ENCODE results near the gene SLC23A2.

Gene SLC23A2

DNA sequence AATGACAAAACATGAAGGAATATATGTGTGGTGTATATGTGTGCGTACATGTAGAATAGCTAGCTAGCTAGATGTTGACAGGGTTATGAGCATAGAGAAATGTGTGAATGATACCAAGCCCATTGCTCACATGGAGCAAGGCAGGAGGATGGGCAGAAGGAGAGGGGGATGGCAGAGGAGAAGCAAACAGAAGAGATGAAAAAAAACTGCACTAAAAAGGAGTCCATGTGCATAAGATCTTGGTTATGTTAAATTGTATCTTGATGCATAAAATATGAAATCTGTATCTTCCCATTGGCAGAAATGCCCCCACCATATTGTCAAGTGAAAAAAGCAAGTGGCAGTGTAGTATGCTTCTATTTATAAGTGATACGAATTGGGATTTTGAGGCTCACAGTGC lies 154.5 kb downstream of the SLC23A2 start:
- no peak for DNase-seq (ENCODE audit: low read depth in 3 of 3)

DNA sequence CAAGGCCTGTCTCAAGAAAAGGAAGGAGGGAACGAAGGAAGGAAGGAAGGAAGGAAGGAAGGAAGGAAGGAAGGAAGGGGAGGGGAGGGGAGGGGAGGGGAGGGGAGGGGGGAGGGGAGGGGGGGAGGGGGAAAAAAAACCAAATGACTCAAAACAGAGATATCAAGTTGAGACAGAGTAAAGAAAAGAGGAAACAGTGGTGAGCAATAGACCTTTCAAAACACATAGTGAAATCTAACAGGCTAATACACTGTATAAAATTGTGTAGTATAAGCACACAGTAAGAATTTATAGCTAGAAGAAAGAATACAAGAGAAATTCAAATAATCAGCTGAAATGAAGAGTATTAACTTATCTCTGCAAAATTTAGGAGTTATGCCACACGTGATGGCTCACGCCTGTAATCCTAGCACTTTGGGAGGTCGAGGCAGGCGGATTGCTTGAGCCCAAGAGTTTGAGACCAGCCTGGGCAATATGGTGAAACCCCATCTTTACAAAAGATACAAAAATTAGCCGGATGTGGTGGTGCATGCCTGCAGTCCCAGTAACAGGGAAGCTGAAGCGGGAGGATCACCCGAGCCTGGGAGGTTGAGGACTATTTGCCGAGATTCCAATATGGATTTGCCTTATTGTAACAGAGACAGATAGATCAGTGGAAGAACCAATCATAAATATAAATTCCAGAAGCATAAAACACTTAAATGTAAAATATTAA lies 156.4 kb downstream of the SLC23A2 start:
- no peak for DNase-seq (ENCODE audit: low read depth in 3 of 3)

DNA sequence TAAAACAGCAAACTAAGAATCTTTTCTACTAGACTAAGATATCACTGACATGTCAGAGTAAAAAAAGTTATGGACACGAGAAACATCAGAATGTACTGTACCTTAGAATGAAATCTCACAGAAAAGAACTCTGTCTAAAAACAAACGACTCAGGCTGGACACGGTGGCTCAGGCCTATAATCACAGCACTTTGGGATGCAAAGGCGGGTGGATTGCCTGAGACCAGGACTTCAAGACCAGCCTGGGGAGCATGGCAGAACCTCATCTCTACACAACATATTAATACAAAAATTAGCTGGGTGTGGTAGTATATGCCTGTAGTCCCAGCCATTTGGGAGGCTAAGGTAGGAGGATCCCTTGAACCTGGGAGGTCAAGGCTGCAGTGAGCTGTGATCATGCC lies 157.0 kb downstream of the SLC23A2 start:
- no peak for DNase-seq (ENCODE audit: low read depth in 3 of 3)

DNA sequence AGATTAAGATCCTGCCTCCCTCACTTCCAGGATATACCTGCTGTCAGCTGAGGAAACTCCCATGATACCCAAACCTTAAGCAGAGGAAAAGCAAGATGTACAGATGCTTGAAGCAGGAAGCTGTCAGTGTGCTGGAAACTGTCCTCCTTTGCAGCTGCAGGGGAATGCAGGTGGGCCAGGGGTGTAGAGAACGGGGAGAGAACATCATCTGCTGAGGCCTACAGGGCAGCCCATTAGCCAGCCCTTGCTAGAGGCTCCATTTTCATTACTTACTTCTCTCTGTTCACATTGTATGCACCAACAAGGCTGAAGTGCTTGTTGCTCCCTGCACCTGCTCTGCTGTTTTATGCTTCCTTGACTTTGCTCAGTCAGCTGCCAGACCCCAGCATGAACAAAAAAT lies 160.5 kb downstream of the SLC23A2 start:
- no peak for DNase-seq (ENCODE audit: low read depth in 3 of 3)

DNA sequence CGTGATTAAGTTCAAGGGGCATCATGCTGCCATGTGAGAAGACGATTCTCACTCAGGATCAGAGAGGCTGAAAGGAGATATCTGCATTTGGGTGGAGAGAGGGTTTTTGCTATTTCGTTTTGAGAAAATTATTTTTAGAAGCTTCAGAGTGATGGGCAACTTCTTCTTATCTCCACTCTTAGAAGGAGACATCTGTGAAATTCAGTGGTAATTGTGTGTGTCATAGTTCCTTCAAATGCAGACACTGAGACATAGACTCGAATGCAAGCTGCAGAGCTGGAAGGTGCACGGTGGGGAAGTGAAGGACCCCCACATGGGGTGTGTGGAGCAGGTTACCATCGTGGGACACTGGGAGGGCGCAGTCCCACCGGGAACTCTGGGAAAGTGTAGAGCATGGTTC lies 162.8 kb downstream of the SLC23A2 start:
- DNase-seq (ENCODE audit: low read depth in 3 of 3) = no peak

DNA sequence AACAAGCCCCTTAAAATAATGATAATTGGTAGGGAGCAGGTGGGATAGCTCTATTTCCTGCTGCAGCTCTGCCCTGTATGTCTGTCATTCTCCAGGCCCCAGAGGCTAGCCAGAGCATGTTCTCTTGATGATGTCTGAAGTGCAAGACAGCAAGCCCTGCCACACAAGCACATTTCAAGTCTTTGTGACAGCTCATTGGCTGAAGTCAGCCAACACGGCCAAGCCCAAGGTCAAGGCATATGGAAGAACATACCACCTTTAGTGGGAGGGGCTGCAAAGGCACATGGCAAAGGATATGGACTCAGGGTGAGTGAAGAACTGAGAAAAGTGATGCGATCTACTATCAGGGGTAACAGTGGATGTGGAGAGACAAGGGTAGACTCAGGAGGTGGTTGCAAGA lies 163.6 kb downstream of the SLC23A2 start:
- no peak for DNase-seq (ENCODE audit: low read depth in 3 of 3)

DNA sequence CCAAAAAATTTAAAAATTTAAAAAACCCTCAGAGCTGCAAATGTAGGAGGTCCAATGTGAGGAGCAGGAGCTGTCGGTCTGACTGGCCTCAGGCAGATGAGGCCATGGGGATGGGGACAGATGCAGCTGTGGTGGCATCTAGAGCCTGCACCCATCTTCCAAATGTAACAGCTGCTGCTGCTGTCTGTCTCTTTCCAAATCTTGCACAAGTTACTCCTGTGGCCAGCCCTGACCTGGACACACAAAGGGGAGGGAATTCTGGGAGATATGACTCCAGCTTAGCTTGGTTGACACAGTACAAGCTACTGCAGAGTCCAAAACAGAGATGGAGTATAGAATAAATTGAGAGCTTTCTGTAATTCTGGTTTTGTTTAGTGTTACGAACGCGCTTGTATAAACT lies 164.4 kb downstream of the SLC23A2 start:
- DNase-seq (ENCODE audit: low read depth in 3 of 3) = no peak

DNA sequence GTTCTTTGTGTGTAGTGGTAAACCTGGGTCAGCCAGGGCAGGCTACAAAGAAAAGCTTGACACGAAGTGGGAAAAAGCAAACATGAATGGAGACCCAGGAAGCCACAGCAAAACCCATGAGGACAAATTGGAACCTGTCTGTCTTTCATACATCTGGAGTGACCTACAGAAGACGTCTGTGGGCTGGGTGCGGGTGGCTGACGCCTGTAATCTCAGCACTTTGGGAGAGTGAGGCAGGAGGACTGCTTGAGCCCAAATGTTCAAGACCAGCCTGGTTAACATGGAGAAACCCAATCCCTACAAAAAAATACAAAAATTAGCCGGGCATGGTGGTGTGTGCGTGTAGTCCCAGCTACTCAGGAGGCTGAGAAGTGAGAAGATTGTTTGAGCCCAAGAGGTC lies 164.8 kb downstream of the SLC23A2 start:
- no peak for DNase-seq (ENCODE audit: low read depth in 3 of 3)

DNA sequence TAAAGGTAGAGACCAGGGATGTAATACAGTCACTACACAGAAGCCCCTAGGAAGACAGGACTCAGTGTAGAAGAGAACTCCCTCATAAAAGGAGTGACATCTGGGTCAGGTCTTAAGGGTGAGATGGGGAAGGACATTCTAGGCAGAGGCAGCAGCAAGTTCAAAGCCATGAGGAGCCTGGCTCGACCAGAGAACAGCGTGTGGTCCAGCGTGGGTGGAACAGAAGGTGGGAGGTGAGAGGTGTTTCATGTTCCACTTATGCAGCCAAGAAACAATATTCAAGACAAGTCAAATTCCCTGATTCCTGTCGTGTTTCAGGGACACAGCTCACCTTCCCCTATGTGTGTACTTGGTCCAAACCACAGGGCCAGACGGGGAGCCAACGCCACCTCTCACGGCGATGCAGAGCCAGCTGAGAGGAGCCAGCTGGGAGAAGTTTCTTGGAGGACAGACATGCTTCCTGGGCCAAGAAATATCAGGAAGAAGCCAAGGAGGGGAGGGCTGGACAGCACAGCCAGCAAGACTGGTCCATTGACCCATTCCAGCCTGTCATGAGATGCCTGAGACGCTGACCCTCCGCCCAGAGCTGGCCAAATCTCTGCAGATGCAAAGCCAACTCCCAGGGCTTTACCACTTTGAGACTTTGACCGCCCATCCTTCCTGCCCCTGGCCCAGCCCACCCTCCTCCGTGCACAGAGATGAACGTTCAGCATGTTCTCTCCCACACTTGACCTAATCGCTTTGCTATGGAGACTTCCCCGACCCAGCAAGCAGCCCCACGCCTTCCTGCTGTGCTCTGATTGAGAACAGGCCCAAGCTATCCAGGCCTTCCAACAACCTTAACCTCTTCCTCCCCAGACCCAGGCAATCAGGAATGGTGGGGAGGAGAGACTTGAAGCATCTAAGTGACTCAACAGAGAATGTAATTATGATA lies 165.8 kb downstream of the SLC23A2 start:
- DNase-seq (ENCODE audit: low read depth in 3 of 3) = no peak

DNA sequence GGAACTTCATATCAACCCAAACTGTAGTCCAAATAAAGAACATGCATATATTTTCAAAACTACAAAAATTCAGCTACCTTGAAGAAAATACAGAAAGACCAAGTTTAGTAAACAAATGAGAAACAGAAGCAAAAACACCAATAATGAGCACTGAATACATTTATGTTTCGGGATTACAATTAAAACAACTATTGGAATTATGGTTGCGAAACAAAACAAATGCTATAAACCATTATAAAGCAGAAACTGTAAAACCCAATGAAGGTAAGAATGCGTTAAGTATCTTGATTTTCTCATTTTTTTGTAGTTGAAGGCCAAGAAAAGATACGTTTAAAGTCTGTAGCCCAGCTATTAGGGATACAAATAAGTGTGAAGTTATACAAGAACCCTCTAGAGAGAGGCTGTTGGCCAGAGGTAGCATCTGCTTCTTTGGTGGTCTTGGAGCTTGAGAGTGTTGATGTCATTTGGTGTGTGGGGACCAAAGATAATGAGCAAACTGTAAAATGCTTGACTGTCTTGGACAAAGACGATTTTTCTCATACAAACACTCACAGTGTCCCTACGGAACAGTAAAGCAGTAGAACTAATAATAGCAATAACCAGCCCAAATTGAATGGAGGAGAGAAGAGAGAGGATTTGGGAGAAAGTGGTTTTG lies 168.1 kb downstream of the SLC23A2 start:
- no peak for DNase-seq (ENCODE audit: low read depth in 3 of 3)

DNA sequence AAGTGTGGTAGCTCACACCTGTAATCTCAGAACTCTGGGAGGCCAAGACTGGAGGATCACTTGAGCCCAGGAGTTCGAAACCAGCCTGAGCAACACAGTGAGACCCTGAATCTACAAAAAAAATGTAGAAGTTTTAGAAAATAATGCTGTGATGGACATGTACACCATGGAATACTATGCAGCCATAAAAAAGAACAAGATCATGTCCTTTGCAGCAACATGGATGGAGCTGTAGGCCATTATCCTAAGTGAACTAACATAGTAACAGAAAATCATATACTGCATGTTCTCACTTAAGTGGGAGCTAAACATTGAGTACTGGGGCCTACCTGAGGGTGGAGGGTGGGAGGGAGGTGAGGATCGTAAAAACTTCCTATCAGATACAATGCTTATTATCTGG lies 168.8 kb downstream of the SLC23A2 start:
- DNase-seq (ENCODE audit: low read depth in 3 of 3) = no peak

DNA sequence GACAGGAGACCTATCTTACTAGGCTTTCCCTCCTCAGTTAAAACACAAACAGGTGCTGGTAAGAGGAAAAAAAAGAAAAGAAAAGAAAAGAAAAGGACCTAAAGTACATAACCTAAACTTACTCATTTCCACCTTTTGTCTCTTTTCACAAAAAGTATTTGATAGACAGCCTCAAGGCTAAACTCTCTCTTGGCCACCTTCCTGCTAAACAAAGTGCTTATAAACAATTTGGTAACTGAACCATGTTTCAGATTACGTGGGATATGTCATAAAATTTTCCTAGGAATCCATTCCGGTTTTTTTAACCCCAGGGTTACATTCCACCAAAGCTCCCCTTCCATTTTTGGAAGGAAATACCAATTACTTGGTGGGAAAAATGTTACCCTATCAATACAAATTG lies 170.6 kb downstream of the SLC23A2 start:
- DNase-seq (ENCODE audit: low read depth in 3 of 3) = no peak

DNA sequence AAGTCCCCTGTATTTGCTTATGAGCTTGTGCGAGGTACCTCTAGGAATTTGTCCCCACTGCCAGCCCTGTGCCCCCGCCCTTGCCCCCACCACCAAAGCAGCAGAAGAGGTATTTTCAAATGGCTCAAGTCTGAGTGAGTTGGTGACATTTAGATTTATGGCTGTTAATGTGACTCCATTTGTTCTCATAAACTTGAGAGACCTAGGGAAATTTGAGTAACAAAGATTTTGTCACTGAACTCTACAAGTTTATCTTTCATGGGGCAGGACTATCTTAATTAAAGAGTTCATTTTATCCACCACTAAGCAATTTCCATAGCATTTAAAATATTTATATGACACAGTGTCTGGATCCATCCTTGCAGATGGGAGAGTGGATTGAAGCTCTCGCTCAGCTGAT lies 171.1 kb downstream of the SLC23A2 start:
- DNase-seq (ENCODE audit: low read depth in 3 of 3) = no peak

DNA sequence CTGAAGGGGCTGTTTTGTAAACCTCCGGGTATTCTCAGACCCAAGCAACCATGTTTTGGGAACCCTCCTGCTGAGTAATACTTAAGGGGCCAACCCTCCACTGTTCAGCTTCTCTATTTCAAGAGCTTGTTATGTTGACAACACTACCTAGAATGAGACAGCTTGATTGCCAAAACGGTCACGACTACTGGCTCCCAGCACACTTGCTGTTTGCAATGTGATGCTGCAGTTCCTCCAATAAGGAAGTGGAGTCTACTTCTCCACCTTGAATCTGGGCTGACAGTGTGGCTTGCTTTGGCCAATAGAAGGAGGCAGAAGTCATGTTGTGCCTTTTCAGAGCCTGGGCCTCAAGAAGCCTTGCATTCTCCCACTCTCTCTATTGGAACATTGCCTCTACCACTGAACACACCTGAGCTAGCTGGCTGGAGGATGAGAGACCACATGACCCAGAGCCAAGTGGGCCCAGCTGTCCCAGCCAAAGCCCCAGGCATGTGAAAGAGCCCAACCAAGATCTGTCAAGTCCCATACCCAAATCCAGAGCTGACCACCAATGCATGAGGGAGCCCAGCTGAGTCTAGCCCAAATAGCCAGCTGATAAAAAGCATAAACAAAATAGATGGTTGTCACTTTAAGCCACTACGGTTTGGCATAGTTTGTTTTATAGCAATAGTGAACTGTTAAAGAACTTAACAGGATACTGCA lies 171.6 kb downstream of the SLC23A2 start:
- no peak for DNase-seq (ENCODE audit: low read depth in 3 of 3)

DNA sequence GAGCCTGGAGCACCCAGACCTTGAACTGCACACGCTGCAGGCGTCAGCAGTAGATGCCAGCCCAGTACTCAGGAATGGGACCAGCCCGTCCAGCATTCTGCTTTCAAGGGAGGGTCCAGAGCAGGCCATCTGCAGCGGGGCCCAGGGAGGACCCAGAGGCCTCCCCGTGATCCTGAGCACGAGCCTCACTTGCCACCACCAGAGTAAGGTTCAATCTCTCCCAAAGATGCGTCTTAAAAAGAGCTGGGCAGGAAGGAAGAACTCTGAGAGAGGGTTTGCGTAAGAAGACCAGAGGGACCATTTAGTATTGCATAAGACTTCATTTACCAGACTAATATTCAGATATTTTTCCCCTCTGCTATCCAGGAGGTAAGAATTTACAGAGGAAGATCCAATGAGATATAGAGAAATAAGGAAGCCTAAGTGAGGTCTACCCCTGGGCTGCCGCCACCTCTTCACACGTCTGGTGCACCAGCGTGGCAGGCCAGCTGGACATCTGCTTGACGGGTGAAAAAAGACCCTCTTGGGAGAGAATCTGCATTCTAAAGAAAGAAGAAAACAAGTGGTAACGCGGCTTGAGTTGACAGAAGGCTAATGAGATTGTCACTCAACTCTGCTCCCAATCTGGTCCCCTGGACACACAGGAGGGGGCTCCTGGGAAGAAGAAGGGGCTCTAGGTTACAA lies 172.3 kb downstream of the SLC23A2 start:
- no peak for DNase-seq (ENCODE audit: low read depth in 3 of 3)

DNA sequence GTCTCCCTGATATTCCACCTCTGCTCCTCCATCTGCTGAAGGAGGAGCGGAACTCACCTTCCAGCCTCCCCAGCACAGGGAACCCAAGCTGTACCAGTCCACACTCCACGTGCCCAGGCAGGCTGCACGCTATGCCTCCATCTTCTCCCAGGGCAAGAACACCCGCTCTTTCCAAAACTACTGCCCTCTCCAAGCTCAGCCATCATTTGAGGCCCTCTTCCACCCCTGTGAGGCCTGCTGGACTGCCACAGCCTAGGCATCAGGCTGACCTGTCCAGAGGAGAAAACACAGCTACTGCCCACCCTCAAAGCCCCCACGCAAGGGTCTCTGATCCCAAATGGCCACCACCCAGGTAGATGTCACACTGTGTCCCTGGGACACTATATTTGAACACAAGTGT lies 179.7 kb downstream of the SLC23A2 start:
- no peak for DNase-seq (ENCODE audit: low read depth in 3 of 3)

DNA sequence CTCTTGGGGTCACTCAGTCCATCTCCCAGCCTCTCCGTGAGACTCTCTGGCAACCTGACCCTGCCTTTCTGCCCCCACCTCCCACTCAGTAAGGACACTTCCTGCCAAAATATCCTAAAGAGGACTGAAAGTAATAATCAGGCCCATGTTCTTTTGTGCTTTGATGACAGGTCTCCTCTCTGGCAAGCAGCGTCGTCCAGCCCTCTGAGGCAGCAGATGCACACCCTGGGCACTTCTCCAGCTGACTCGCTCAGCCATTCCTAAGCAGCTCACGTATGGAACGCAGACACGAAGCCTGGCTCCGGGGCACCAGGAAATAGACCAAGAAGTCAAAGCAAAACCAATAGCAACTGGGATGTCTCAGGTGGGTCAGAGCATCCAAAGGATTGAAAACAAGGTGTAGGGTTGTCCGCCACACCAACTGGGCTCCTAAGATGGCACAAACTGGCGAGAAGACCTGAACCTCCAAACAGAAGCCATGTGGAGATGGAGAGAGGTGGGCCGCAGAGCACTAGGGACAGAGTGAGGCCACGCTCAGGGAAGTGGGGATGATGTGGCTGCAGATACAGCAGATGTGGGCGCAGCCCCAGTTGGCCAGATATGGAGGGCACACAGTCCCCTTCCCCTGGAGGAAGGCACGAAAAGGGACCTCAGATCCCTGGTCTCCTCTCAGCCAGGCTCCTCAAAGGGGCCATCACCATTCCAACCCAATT lies 180.3 kb downstream of the SLC23A2 start:
- no peak for DNase-seq (ENCODE audit: low read depth in 3 of 3)

DNA sequence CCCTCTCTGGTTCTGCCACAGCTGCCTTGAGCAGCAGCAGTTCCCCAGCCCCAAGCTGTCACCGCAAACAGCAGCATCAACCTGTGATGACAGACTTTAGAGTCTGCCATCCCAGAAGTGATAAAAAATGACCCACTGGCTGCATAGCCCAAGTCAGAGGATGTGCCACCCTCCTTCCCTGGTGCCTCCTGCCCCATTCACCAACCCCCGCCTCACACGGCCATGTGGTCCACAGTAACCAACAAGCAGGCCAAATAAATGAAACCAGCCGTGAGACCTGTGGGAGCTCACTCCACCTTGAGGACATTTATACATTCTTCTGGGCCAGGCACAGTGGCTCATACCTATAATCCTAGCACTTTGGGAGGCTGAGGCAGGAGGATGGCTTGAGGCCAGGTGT lies 181.4 kb downstream of the SLC23A2 start:
- DNase-seq (ENCODE audit: low read depth in 3 of 3) = no peak

DNA sequence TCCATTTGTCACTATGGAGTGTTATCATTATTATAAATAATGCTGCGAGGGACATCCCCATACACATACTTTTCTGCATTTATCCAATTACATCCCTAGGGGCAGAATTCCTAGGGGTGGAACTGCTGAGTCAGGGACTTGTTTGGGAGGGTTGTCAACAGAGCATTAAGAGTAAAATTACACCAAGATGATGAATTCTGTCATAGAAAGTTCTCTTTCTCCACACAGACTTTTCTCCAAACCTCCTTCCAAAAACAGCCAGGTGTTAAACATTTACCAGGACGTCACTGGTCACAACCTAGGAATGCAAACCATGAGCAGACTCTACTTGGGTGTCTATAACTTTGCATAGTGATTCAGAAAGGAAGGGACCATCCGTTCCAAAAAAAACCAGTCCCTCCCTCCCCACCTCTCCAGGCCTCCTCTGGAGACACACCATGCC lies 184.1 kb downstream of the SLC23A2 start:
- DNase-seq (ENCODE audit: low read depth in 3 of 3) = no peak

DNA sequence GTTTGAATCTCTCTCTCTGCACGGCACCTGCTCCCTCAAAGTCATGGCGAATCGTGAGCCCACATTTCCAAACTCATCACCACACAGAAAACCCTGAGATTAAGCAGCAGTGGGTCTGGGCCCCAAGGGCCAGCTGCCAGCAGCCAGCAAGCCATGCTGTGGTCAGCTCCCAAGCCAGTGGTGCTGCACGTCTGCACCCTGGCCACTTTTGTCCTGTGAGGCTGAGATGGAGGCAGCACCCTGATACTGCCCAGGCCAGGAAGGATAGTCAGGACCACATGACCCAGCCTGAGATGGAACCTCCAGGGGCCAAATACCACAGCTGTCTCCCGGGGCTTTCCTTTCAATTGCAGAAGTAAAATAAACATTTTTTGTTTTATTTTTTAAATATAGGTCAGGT lies 185.7 kb downstream of the SLC23A2 start:
- no peak for DNase-seq (ENCODE audit: low read depth in 3 of 3)

Data from stimulated activated CD4-positive, alpha-beta T cell treated with anti-CD3 and anti-CD28 coated beads, TNF-alpha, amount 100 ng/mL, for 48 hours (primary cell).